Spleen (tissue), 11 donors: Measurements from ENCODE around the gene PGLYRP1. TPM values are rescaled to one million over a fixed set of nuclear protein-coding genes. Genes with fewer than 3 reads are reported as not detected.

Experiments used
- DNase-seq: peaks from one replicate; pipeline ENCODE4 v3.0.0-alpha.2; 2020
- H3K27ac ChIP-seq, 8 donors: fragments of 200-600 bp; sonication (generic) in 7 of 8; 1 replicate in 4 of 8; 2 replicates in 4 of 8; pipeline versions ENCODE4 v1.5.0 to v1.8.0; 2016 to 2021; ENCODE audit warnings: inconsistent platforms in 4 of 8, mild to moderate bottlenecking in 4 of 8, moderate library complexity in 1 of 8
- H3K27me3 ChIP-seq, 7 donors: fragments of 200-600 bp; sonication (generic) in 6 of 7; replicated peaks in 1 of 7; 1 replicate in 4 of 7; 2 replicates in 3 of 7; pipeline versions ENCODE4 v1.5.0 to v1.8.0; 2016 to 2021; ENCODE audit warnings: inconsistent platforms in 3 of 7, mild to moderate bottlenecking in 1 of 7
- H3K36me3 ChIP-seq, 6 donors: fragments of 200-600 bp; sonication (generic) in 5 of 6; 1 replicate in 4 of 6; 2 replicates in 2 of 6; pipeline versions ENCODE4 v1.5.0 to v1.8.0; 2016 to 2021; ENCODE audit warnings: inconsistent platforms in 2 of 6
- H3K4me1 ChIP-seq, 6 donors: fragments of 200-600 bp; sonication (generic) in 5 of 6; 1 replicate in 3 of 6; 2 replicates in 3 of 6; pipeline versions ENCODE4 v1.5.0 to v1.8.0; 2016 to 2021; ENCODE audit warnings: inconsistent platforms in 3 of 6
- H3K4me3 ChIP-seq, 8 donors: fragments of 200-600 bp; sonication (generic) in 7 of 8; 1 replicate in 4 of 8; 2 replicates in 4 of 8; pipeline versions ENCODE4 v1.5.0 to v1.8.0; 2016 to 2021; ENCODE audit warnings: inconsistent platforms in 4 of 8, mild to moderate bottlenecking in 4 of 8, moderate library complexity in 2 of 8
- H3K9me3 ChIP-seq, 8 donors: fragments of 200-600 bp; sonication (generic) in 7 of 8; 1 replicate in 4 of 8; 2 replicates in 4 of 8; pipeline versions ENCODE4 v1.5.0 to v1.8.0; 2016 to 2021; ENCODE audit warnings: inconsistent platforms in 4 of 8
- CTCF ChIP-seq, 11 experiments: fragments of 200-600 bp in 7 of 11; fragments of 450-650 bp in 4 of 11; sonication (generic) in 4 of 11; IDR thresholded peaks in 8 of 11; conservative IDR thresholded peaks in 3 of 11; 1 replicate in 7 of 11; 2 replicates in 4 of 11; pipeline versions ENCODE4 v1.4.0 to v1.8.0; 2016 to 2021; ENCODE audit warnings: antibody characterized with exemption in 11 of 11, inconsistent platforms in 4 of 11, mild to moderate bottlenecking in 1 of 11
- POLR2A ChIP-seq, 3 donors: fragments of 450-650 bp; IDR thresholded peaks; one replicate each; pipeline ENCODE4 v1.5.1; 2017; ENCODE audit warnings: antibody characterized with exemption in 3 of 3, mild to moderate bottlenecking in 1 of 3
- POLR2AphosphoS5 ChIP-seq, 3 donors: sonication (generic); formaldehyde crosslinking; IDR thresholded peaks; one replicate each; pipeline ENCODE4 v1.5.1; 2017; ENCODE audit warnings: antibody characterized with exemption in 3 of 3
- WGBS, 5 donors: extraction: QIAGEN DNeasy Blood & Tissue Kit in 3 of 5; methylation state at CpG; one replicate each; pipeline versions ENCODE4 v1.1.5 to v1.1.7; 2013 to 2018; 5-methylcytosine and 5-hydroxymethylcytosine counted together
- intact Hi-C: fragments of 100-400 bp; cut with DNase I; formaldehyde crosslinking; loops from one replicate; pipeline ENCODE4 v1.15.0; 2023; ENCODE audit warnings: low total_unique reads
- polyA plus RNA-seq, 3 donors: library from polyadenylated mRNA; stranded (reverse); fragments of 200-250 nt; gene quantifications; one replicate each; pipeline ENCODE4 v1.2.1, GENCODE V29; 2013
- total RNA-seq, 7 donors: library from RNA; depleted of rRNA in 3 of 7; stranded (reverse); fragments of >200 nt in 3 of 7; fragmentation: NEBNext Ultra II Directional in 4 of 7; extraction: Animal tissue kit (Norgen Biotek cat#: 25700) in 4 of 7; gene quantifications; one replicate each; pipeline versions ENCODE4 v1.1.0 to v1.2.1, GENCODE V29; 2016 to 2021
- donor health status: healthy with polysubstance abuse.
- donor health status: DM: no; HTN: no; CAD: no; lungs with moderate emphysema.
- donor health status: DM: no; HTN: no; CAD: no.
- donor health status: Bipolar disorder and iron deficiency.
- donor health status: healthy.
- donor health status: DM: no; HTN: no; CAD: no.
- donor health status: DM: yes; HTN: yes; CAD: no.

The PGLYRP1 gene
- total and polyA plus RNA-seq, 10 donors: 2.5 to 97.9 (median 13.6) TPM

- no peak for DNase-seq
- intact Hi-C loops: loop anchor here (10.0 kb wide), 1 partner anchor 151 kb away; no protein-coding TSS in a partner anchor
- H3K9me3 ChIP-seq: peaks cover 0 to 10% (median 0%) of the 10 kb centered on the region in 8 donors
- peaks cover 0 to 9% (median 5%) of the 10 kb centered on the region in 6 donors for H3K4me1 ChIP-seq
- no peak for TF ChIP-seq POLR2AphosphoS5 (IDR thresholded peaks at IDR 0.05)
- TF ChIP-seq CTCF (IDR thresholded peaks at IDR 0.05 in 8 of 11, conservative IDR thresholded peaks at IDR 0.05 in 3 of 11): no peak
- TF ChIP-seq POLR2A (IDR thresholded peaks at IDR 0.05): no peak
- no peak overlapping the region for H3K27ac ChIP-seq
- 77 to 100% (median 90%) methylated on average over 3 to 11 of the region's 11 CpGs for WGBS, 5 donors
- peaks cover 0 to 55% (median 0%) of the 10 kb centered on the region in 7 donors for H3K27me3 ChIP-seq
- H3K4me3 ChIP-seq: no peak overlapping the region
- H3K36me3 ChIP-seq: no peaks in the 10 kb centered on the region
Measured at GRCh38 chr19:46033401-46033800, 10.5 kb upstream of the PGLYRP1 start.

GRCh38 chr19:46032597-46033025 lies 9.8 kb upstream of the PGLYRP1 start:
- Histone ChIP-seq H3K4me3 (no peak overlapping the region), H3K36me3 (no peaks in the 10 kb centered on the region), H3K4me1 (peaks cover 0 to 16% (median 5%) of the 10 kb centered on the region in 6 donors), H3K27ac (no peak overlapping the region), H3K9me3 (peaks cover 0 to 9% (median 0%) of the 10 kb centered on the region in 8 donors), H3K27me3 (peaks cover 0 to 63% (median 0%) of the 10 kb centered on the region in 7 donors)
- intact Hi-C loops: loop anchor here (10.0 kb wide), 1 partner anchor 152 kb away; no protein-coding TSS in a partner anchor
- no peak for TF ChIP-seq POLR2A (IDR thresholded peaks at IDR 0.05)
- TF ChIP-seq POLR2AphosphoS5 (IDR thresholded peaks at IDR 0.05): no peak
- no peak for TF ChIP-seq CTCF (IDR thresholded peaks at IDR 0.05 in 8 of 11, conservative IDR thresholded peaks at IDR 0.05 in 3 of 11)
- 80 to 92% (median 88%) methylated on average over 3 of the region's 3 CpGs for whole genome bisulfite sequencing, 5 donors
- DNase-seq: no peak

GRCh38 chr19:46031781-46032596 lies 9.1 kb upstream of the PGLYRP1 start:
- DNase-seq: no peak
- Histone ChIP-seq H3K27me3 (peaks cover 0 to 69% (median 0%) of the 10 kb centered on the region in 7 donors), H3K9me3 (peaks cover 0 to 6% (median 0%) of the 10 kb centered on the region in 8 donors), H3K36me3 (no peaks in the 10 kb centered on the region), H3K4me1 (peaks cover 0 to 20% (median 5%) of the 10 kb centered on the region in 6 donors), H3K4me3 (no peak overlapping the region), H3K27ac (no peak overlapping the region)
- intact Hi-C loops: loop anchor here (2.0 to 10.0 kb wide), 2 partner anchors 153 to 233 kb away; no protein-coding TSS in a partner anchor
- whole genome bisulfite sequencing, 5 donors: 77 to 93% (median 87%) methylated on average over 2 to 5 of the region's 5 CpGs
- TF ChIP-seq CTCF (IDR thresholded peaks at IDR 0.05 in 8 of 11, conservative IDR thresholded peaks at IDR 0.05 in 3 of 11) (no peak), POLR2AphosphoS5 (IDR thresholded peaks at IDR 0.05) (no peak)
